ENCODE data around the gene AKNAD1.
"Not testable (repeated sequence)": the region's sequence is repeated elsewhere in the genome, so short reads cannot be mapped to it uniquely, and the experiment has no call there.

The AKNAD1 gene

DNA sequence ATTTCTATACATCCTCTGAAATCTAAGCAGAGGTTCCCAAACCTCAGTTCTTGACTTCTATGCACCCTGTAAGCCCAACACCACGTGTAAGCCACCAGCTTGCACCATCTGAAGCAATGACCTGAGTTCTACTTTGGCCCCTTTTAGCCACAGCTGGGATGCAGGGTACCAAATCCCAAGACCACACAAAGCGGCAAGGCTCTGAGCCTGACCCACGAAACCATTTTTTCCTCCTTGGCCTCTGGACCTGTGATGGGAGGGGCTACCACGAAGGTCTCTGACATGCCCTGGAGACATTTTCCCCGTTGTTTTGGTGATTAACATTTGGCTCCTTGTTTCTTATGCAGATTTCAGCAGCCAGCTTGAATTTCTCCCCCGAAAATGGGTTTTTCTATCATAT lies 71.6 kb downstream of the AKNAD1 start:
- DNase-seq (ENCODE audit: low read depth), result no peak

DNA sequence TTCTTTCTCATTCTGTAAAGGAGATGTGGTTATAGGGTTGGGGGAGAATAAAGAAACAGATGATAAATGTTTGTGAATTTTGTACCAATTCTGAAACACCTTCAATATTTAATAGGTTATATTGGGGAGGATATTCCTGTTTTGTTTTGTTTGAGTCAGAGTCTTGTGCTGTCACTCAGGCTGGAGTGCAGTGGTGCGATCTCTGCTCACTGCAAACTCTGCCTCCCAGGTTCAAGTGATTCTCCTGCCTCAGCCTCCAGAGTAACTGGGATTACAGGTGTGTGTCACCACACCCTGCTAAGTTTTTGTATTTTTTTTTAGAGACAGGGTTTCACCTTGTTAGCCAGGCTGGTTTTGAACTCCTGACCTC lies 75.3 kb downstream of the AKNAD1 start:
- not testable (repeated sequence) for DNase-seq (ENCODE audit: low read depth)

DNA sequence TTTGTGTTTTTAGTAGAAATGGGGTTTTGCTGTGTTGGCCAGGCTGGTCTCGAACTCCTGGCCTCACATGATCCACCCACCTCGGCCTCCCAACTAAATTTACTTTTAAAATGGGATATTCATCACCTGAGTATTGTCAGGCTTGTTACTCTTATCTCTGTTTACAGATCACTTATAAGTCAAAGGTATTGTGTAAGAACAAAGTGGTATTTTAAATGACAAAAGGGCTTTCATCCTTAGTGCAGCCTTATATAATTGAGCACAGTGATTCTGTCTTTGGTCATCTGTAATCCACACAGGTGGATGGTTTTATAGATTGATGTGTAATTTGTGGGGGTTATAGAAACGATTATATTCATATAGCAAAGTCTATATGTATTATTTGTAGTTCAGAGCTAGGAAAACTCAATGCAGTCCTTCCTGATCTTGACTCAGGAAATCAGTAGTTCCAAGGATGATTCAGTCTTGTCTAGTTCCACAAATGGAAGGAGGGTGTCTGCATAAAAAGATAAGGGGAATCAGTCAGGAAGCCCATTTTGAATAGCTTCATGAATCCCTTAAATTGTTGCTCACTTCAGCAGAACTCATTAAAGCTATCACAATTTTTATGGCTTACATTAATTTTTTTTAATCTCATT lies 75.8 kb downstream of the AKNAD1 start:
- no peak for DNase-seq (ENCODE audit: low read depth)

DNA sequence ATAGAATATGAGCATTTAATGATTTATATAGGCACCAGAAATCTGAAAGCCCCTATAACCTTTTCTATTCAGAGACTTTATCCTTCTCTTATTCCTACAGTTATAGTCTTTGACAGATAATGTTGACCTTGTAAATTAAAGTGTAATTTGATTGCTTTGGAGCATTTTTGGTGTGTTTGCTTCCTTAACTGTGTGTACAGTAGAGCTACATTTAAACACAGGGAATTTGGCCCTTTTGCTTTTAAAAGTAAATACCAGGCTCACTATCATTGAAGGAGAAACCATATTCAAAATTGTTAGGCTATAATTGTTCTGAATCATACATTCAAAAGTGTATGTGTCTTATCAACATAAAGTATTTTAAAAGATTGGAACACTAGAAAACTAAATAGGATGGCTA lies 77.4 kb downstream of the AKNAD1 start:
- DNase-seq (ENCODE audit: low read depth), result no peak

DNA sequence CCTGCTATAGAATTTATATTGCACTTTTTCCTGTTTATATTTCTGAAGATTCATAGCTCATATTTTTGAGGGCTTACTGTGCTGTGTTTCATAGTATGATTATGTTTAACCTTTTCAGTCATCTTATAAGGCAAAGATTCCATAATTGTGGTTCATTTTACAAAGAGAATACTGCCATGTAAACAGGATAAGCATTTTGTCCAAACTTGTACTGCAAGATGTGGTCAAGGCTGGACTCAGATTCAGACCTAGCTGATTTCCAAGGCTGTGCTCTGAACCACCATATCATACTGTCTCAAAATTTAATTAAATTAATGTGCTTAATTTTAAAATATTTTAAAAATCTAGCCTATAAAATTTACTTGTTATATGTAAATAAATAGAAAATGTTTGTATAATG lies 79.1 kb downstream of the AKNAD1 start:
- DNase-seq (ENCODE audit: low read depth), result no peak

DNA sequence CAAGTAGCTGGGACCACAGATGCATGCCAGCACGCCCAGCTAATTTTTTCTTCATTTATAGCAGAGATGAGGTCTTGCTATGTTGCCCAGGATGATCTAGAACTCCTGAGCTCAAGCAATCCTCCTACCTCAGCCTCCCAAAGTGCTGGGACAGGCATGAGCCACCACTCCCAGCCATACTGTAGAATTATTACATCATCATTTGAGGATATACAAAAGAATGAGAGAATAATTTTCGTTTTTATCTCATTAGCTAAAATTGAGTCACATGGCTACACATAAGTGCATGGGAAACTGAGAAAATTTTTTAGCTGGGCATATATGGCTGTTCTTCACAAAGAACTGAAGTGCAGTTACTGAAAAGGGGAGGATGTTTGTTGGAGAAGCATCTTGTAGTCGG lies 89.2 kb downstream of the AKNAD1 start:
- DNase-seq (ENCODE audit: low read depth), result no peak

DNA sequence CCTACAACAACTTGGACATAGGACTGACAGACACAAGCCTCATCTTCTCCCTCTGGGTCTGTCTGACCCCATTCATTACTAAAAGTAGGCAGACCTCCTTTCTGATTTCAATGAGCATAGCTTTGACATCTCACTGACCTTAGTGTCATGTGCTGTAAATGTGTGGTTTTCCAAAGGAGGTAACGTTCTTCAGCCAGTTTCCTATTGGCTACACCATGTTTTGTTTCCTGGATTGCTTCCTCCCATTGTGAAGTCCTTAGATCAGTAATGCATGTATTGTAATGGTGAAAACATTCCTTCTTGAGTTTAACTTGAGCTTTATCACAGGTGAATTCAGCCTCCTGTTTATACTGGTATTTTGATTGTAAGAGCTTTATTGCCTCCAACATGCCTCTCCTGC lies 89.8 kb downstream of the AKNAD1 start:
- DNase-seq (ENCODE audit: low read depth), result no peak
